Nephron progenitor cell (in vitro differentiated cells): ENCODE measurements around the gene PLS1.

Experiments used
- DNase-seq: peaks from one replicate; pipeline ENCODE4 v3.0.0; 2021
- H3K27ac Mint-ChIP-seq: 2 replicates; pipeline ENCODE4 v1.8.0; 2021; ENCODE audit warnings: mild to moderate bottlenecking, moderate library complexity, mixed read lengths
- H3K27me3 Mint-ChIP-seq: 2 replicates; pipeline ENCODE4 v1.8.0; 2021; ENCODE audit warnings: mild to moderate bottlenecking, low read depth, mixed read lengths; ENCODE audit not compliant: poor library complexity
- H3K36me3 Mint-ChIP-seq: 2 replicates; pipeline ENCODE4 v1.8.0; 2021; ENCODE audit warnings: low read depth, mixed read lengths
- H3K4me1 Mint-ChIP-seq: 2 replicates; pipeline ENCODE4 v1.8.0; 2021; ENCODE audit warnings: mixed read lengths
- H3K4me3 Mint-ChIP-seq: 2 replicates; pipeline ENCODE4 v1.8.0; 2021; ENCODE audit warnings: mild to moderate bottlenecking, moderate library complexity, mixed read lengths
- H3K9me3 Mint-ChIP-seq: 2 replicates; pipeline ENCODE4 v1.8.0; 2021; ENCODE audit warnings: mild to moderate bottlenecking, moderate library complexity, mixed read lengths
- CTCF ChIP-seq: fragments of 200-600 bp; sonication (generic); IDR thresholded peaks from 2 replicates; pipeline ENCODE4 v1.5.0; 2021; ENCODE audit warnings: antibody characterized with exemption

The PLS1 gene

GRCh38 chr3:142716102-142716501 is 119.9 kb downstream of the PLS1 start:
- no peaks in the 10 kb centered on the region for H3K27me3 Mint-ChIP-seq
- H3K4me3 Mint-ChIP-seq, result no peak overlapping the region
- H3K27ac Mint-ChIP-seq, result no peak overlapping the region
- TF ChIP-seq CTCF, result no peak
- no peak for DNase-seq
- peaks cover 16% of the 10 kb centered on the region for H3K9me3 Mint-ChIP-seq
- no peaks in the 10 kb centered on the region for H3K4me1 Mint-ChIP-seq
- peaks cover 9% of the 10 kb centered on the region for H3K36me3 Mint-ChIP-seq

GRCh38 chr3:142723665-142723967 is 127.4 kb downstream of the PLS1 start:
- peaks cover 27% of the 10 kb centered on the region for H3K4me1 Mint-ChIP-seq
- no peak overlapping the region for H3K27ac Mint-ChIP-seq
- peaks cover 20% of the 10 kb centered on the region for H3K36me3 Mint-ChIP-seq
- DNase-seq, result no peak
- no peak for TF ChIP-seq CTCF
- H3K9me3 Mint-ChIP-seq, result peaks cover 26% of the 10 kb centered on the region
- H3K4me3 Mint-ChIP-seq, result peak overlapping the region; percentile 97
- no peaks in the 10 kb centered on the region for H3K27me3 Mint-ChIP-seq

- peaks cover 27% of the 10 kb centered on the region for H3K4me1 Mint-ChIP-seq
- no peak for TF ChIP-seq CTCF
- peak within 1 kb of the TSS; percentile 97 for H3K4me3 Mint-ChIP-seq
Measured at GRCh38 chr3:142723968-142724681, 127.9 kb downstream of the PLS1 start, which contains the start of gene TRPC1. TSS of gene TRPC1 (plus strand) at chr3:142724034. CDS start at chr3:142724560, 526 bp downstream.

GRCh38 chr3:142724682-142725356 is 128.6 kb downstream of the PLS1 start:
- Mint-ChIP-seq H3K4me3 (peak overlapping the region; percentile 97), H3K4me1 (peaks cover 27% of the 10 kb centered on the region), H3K36me3 (peaks cover 27% of the 10 kb centered on the region), H3K27ac (peak overlapping the region; percentile 97), H3K9me3 (peaks cover 21% of the 10 kb centered on the region), H3K27me3 (no peaks in the 10 kb centered on the region)
- peak; percentile 66 for DNase-seq
- TF ChIP-seq CTCF, result no peak

More at GRCh38 chr3:142723968-142724681, 127.9 kb downstream of the PLS1 start, which contains the start of gene TRPC1:
- H3K27ac Mint-ChIP-seq, result peak within 1 kb of the TSS; percentile 99
- peaks cover 26% of the 10 kb centered on the region for H3K9me3 Mint-ChIP-seq
- no peaks in the 10 kb centered on the region for H3K27me3 Mint-ChIP-seq
- peaks cover 26% of the 10 kb centered on the region for H3K36me3 Mint-ChIP-seq
- peak; percentile 80 for DNase-seq

- TF ChIP-seq CTCF, result no peak
- no peak for DNase-seq
- Mint-ChIP-seq H3K27me3 (no peaks in the 10 kb centered on the region), H3K9me3 (peaks cover 21% of the 10 kb centered on the region), H3K36me3 (peaks cover 28% of the 10 kb centered on the region), H3K4me3 (peak overlapping the region; percentile 97), H3K4me1 (peaks cover 27% of the 10 kb centered on the region), H3K27ac (peak overlapping the region; percentile 97)
Measured at GRCh38 chr3:142725357-142725739, 129.2 kb downstream of the PLS1 start.

GRCh38 chr3:142726017-142726416 is 129.8 kb downstream of the PLS1 start:
- Mint-ChIP-seq H3K4me1 (peaks cover 27% of the 10 kb centered on the region), H3K36me3 (peaks cover 35% of the 10 kb centered on the region), H3K27ac (no peak overlapping the region), H3K4me3 (peak overlapping the region; percentile 97), H3K9me3 (peaks cover 19% of the 10 kb centered on the region), H3K27me3 (no peaks in the 10 kb centered on the region)
- no peak for DNase-seq
- TF ChIP-seq CTCF, result no peak
